WTC11 (cell line): ENCODE measurements around the gene CAP1.

ENCODE experiments used
- CREM ChIP-seq: sonication (generic); formaldehyde crosslinking; IDR thresholded peaks from 2 replicates; pipeline ENCODE4 v1.8.1; 2022; ENCODE audit warnings: mild to moderate bottlenecking, missing genetic modification reagents, moderate library complexity
- CTCF ChIP-seq: fragments of 200-600 bp; IDR thresholded peaks from 2 replicates; pipeline ENCODE4 v1.8.0; 2022; ENCODE audit warnings: antibody characterized with exemption
- NR3C1 ChIP-seq: sonication (generic); formaldehyde crosslinking; conservative IDR thresholded peaks from 2 replicates; pipeline ENCODE4 v1.8.1; 2023; ENCODE audit warnings: low read depth, mild to moderate bottlenecking, missing genetic modification reagents
- SMAD4 ChIP-seq: sonication (generic); formaldehyde crosslinking; IDR thresholded peaks from 2 replicates; pipeline ENCODE4 v1.8.0; 2022; ENCODE audit warnings: mild to moderate bottlenecking, missing genetic modification reagents
- ZNF512 ChIP-seq: sonication (generic); formaldehyde crosslinking; IDR thresholded peaks from 2 replicates; pipeline ENCODE4 v1.8.1; 2022; ENCODE audit warnings: missing genetic modification reagents, borderline replicate concordance
- ZNF671 ChIP-seq: fragments of 250-450 bp; sonication (Bioruptor Pico); IDR thresholded peaks from 2 replicates; pipeline ENCODE4 v1.8.0; 2021; ENCODE audit warnings: mild to moderate bottlenecking
- TF ChIP-seq, protein P1 (sequence below): sonication (generic); formaldehyde crosslinking; IDR thresholded peaks from 2 replicates; pipeline ENCODE4 v1.8.0; 2022; ENCODE audit warnings: mild to moderate bottlenecking, missing genetic modification reagents
- TF ChIP-seq, protein P2 (sequence below): sonication (generic); formaldehyde crosslinking; IDR thresholded peaks from 2 replicates; pipeline ENCODE4 v1.8.1; 2023; ENCODE audit warnings: mild to moderate bottlenecking, missing genetic modification reagents
- TF ChIP-seq, protein P3 (sequence below): sonication (generic); formaldehyde crosslinking; IDR thresholded peaks from 2 replicates; pipeline ENCODE4 v1.8.1; 2023; ENCODE audit warnings: mild to moderate bottlenecking, moderate library complexity, missing genetic modification reagents

GRCh38 chr1:40045766-40046165, 5.2 kb downstream of the CAP1 start:
- TF ChIP-seq CREM (no peak), NR3C1 (CRISPR knock-in tag) (no peak), CTCF (no peak), ZNF512 (CRISPR knock-in tag) (no peak), SMAD4 (CRISPR knock-in tag) (no peak), ZNF671 (CRISPR knock-in tag) (no peak)
- TF ChIP-seq, protein P1, sequence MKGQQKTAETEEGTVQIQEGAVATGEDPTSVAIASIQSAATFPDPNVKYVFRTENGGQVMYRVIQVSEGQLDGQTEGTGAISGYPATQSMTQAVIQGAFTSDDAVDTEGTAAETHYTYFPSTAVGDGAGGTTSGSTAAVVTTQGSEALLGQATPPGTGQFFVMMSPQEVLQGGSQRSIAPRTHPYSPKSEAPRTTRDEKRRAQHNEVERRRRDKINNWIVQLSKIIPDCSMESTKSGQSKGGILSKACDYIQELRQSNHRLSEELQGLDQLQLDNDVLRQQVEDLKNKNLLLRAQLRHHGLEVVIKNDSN (CRISPR knock-in tag): no peak
- TF ChIP-seq, protein P2, sequence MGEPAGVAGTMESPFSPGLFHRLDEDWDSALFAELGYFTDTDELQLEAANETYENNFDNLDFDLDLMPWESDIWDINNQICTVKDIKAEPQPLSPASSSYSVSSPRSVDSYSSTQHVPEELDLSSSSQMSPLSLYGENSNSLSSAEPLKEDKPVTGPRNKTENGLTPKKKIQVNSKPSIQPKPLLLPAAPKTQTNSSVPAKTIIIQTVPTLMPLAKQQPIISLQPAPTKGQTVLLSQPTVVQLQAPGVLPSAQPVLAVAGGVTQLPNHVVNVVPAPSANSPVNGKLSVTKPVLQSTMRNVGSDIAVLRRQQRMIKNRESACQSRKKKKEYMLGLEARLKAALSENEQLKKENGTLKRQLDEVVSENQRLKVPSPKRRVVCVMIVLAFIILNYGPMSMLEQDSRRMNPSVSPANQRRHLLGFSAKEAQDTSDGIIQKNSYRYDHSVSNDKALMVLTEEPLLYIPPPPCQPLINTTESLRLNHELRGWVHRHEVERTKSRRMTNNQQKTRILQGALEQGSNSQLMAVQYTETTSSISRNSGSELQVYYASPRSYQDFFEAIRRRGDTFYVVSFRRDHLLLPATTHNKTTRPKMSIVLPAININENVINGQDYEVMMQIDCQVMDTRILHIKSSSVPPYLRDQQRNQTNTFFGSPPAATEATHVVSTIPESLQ (CRISPR knock-in tag): no peak
- TF ChIP-seq, protein P3, sequence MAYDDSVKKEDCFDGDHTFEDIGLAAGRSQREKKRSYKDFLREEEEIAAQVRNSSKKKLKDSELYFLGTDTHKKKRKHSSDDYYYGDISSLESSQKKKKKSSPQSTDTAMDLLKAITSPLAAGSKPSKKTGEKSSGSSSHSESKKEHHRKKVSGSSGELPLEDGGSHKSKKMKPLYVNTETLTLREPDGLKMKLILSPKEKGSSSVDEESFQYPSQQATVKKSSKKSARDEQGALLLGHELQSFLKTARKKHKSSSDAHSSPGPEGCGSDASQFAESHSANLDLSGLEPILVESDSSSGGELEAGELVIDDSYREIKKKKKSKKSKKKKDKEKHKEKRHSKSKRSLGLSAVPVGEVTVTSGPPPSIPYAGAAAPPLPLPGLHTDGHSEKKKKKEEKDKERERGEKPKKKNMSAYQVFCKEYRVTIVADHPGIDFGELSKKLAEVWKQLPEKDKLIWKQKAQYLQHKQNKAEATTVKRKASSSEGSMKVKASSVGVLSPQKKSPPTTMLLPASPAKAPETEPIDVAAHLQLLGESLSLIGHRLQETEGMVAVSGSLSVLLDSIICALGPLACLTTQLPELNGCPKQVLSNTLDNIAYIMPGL: no peak
